Measurements from ENCODE around the gene NFIB. TPM values are rescaled to one million over a fixed set of nuclear protein-coding genes. Genes with fewer than 3 reads are reported as not detected.

Gene NFIB
- polyA plus RNA-seq, 3 donors, result not detected

GRCh38 chr9:14250794-14251153 lies 63.2 kb downstream of the NFIB start:
- no peak for TF ChIP-seq CTCF (IDR thresholded peaks at IDR 0.05)
- Mint-ChIP-seq H3K36me3 (no peaks in the 10 kb centered on the region), H3K4me3 (no peak overlapping the region), H3K4me1 (no peaks in the 10 kb centered on the region), H3K27me3 (ENCODE audit: low read depth in 3 of 3) (no peaks in the 10 kb centered on the region), H3K27ac (no peak overlapping the region), H3K9me3 (peaks cover 0 to 1% (median 0%) of the 10 kb centered on the region in 7 donors)
- Histone ChIP-seq H2AFZ (ENCODE audit: insufficient read depth, low read depth, low read length, poor library complexity, severe bottlenecking) (no peak overlapping the region), H4K20me1 (ENCODE audit: insufficient read depth, low read length) (no peaks in the 10 kb centered on the region), H3K9ac (ENCODE audit: insufficient read depth, low read length, poor library complexity, severe bottlenecking) (no peak overlapping the region), H3K9me3 (replicated peaks in 1 of 2; ENCODE audit: control insufficient read depth in 1 of 2, insufficient read depth in 1 of 2, low read length in 2 of 2) (no peaks in the 10 kb centered on the region), H3K36me3 (replicated peaks in 1 of 2; ENCODE audit: control insufficient read depth in 1 of 2, insufficient read depth in 2 of 2, low read length in 2 of 2) (no peaks in the 10 kb centered on the region), H3K4me3 (replicated peaks in 1 of 3; ENCODE audit: low read depth in 2 of 3, low read length in 3 of 3) (no peak overlapping the region), H3K4me2 (replicated peaks; ENCODE audit: extremely low read depth, low read length, poor library complexity, severe bottlenecking) (no peak overlapping the region), H3K27me3 (ENCODE audit: control insufficient read depth in 2 of 2, insufficient read depth in 2 of 2, low read length in 2 of 2) (no peaks in the 10 kb centered on the region), H3K27ac (ENCODE audit: low read depth in 1 of 2, low read length in 2 of 2) (no peak overlapping the region), H3K79me2 (ENCODE audit: insufficient read depth, low read length) (no peaks in the 10 kb centered on the region), H3K4me1 (ENCODE audit: control insufficient read depth in 1 of 2, insufficient read depth in 2 of 2, low read length in 2 of 2) (no peaks in the 10 kb centered on the region)
- WGBS (ENCODE audit: insufficient coverage), result no CpG with 5 or more reads among the region's 1 CpG
- intact Hi-C loops (cut with micrococcal nuclease), result no loop called here
- no peak for DNase-seq

GRCh38 chr9:14249527-14249926 lies 64.4 kb downstream of the NFIB start:
- Histone ChIP-seq H3K79me2 (ENCODE audit: insufficient read depth, low read length) (no peaks in the 10 kb centered on the region), H3K4me2 (replicated peaks; ENCODE audit: extremely low read depth, low read length, poor library complexity, severe bottlenecking) (no peak overlapping the region)
- TF ChIP-seq CTCF (IDR thresholded peaks at IDR 0.05), result no peak

More at GRCh38 chr9:14249527-14249926, 64.4 kb downstream of the NFIB start:
- WGBS (ENCODE audit: insufficient coverage), result no CpG with 5 or more reads among the region's 2 CpGs
- Mint-ChIP-seq H3K27ac (no peak overlapping the region), H3K27me3 (ENCODE audit: low read depth in 3 of 3) (no peaks in the 10 kb centered on the region), H3K9me3 (peaks cover 0 to 1% (median 0%) of the 10 kb centered on the region in 7 donors), H3K4me1 (no peaks in the 10 kb centered on the region), H3K4me3 (no peak overlapping the region), H3K36me3 (no peaks in the 10 kb centered on the region)
- Histone ChIP-seq H3K27me3 (ENCODE audit: control insufficient read depth in 2 of 2, insufficient read depth in 2 of 2, low read length in 2 of 2) (no peaks in the 10 kb centered on the region), H3K4me3 (replicated peaks in 1 of 3; ENCODE audit: low read depth in 2 of 3, low read length in 3 of 3) (no peak overlapping the region), H4K20me1 (ENCODE audit: insufficient read depth, low read length) (no peaks in the 10 kb centered on the region), H3K9ac (ENCODE audit: insufficient read depth, low read length, poor library complexity, severe bottlenecking) (no peak overlapping the region), H3K27ac (ENCODE audit: low read depth in 1 of 2, low read length in 2 of 2) (no peak overlapping the region), H3K36me3 (replicated peaks in 1 of 2; ENCODE audit: control insufficient read depth in 1 of 2, insufficient read depth in 2 of 2, low read length in 2 of 2) (no peaks in the 10 kb centered on the region), H3K4me1 (ENCODE audit: control insufficient read depth in 1 of 2, insufficient read depth in 2 of 2, low read length in 2 of 2) (no peaks in the 10 kb centered on the region), H3K9me3 (replicated peaks in 1 of 2; ENCODE audit: control insufficient read depth in 1 of 2, insufficient read depth in 1 of 2, low read length in 2 of 2) (no peaks in the 10 kb centered on the region), H2AFZ (ENCODE audit: insufficient read depth, low read depth, low read length, poor library complexity, severe bottlenecking) (no peak overlapping the region)
- no peak for DNase-seq
- intact Hi-C loops (cut with micrococcal nuclease), result no loop called here

All from CD14-positive monocyte (primary cell).